Measurements from ENCODE around the gene RABL2B.
"Not testable (repeated sequence)": the region's sequence is repeated elsewhere in the genome, so short reads cannot be mapped to it uniquely, and the experiment has no call there.

Gene RABL2B

GRCh38 chr22:50749302-50750074, 33.9 kb downstream of the RABL2B start:
- in situ Hi-C loops (cut with MboI; ENCODE audit: low sequenced_read_pairs); DNase-seq (ENCODE audit: low spot score in 2 of 2); H3K27me3 ChIP-seq (ENCODE audit: low read depth): not testable (repeated sequence)

GRCh38 chr22:50748630-50749029, 34.8 kb downstream of the RABL2B start:
- H3K4me3 ChIP-seq; H3K9me3 ChIP-seq; H3K27me3 ChIP-seq (ENCODE audit: low read depth); in situ Hi-C loops (cut with MboI; ENCODE audit: low sequenced_read_pairs); H3K4me1 ChIP-seq; DNase-seq (ENCODE audit: low spot score in 2 of 2); H3K36me3 ChIP-seq (replicated peaks): not testable (repeated sequence)

More at GRCh38 chr22:50749302-50750074, 33.9 kb downstream of the RABL2B start:
- H3K4me3 ChIP-seq; H3K36me3 ChIP-seq (replicated peaks); H3K4me1 ChIP-seq; H3K9me3 ChIP-seq: not testable (repeated sequence)

- in situ Hi-C loops (cut with MboI; ENCODE audit: low sequenced_read_pairs); H3K4me3 ChIP-seq; H3K27me3 ChIP-seq (ENCODE audit: low read depth); H3K9me3 ChIP-seq; H3K4me1 ChIP-seq; DNase-seq (ENCODE audit: low spot score in 2 of 2); H3K36me3 ChIP-seq (replicated peaks): not testable (repeated sequence)
Observed at GRCh38 chr22:50747521-50747920, 35.9 kb downstream of the RABL2B start.

- H3K4me1 ChIP-seq; DNase-seq (ENCODE audit: low spot score in 2 of 2); H3K27me3 ChIP-seq (ENCODE audit: low read depth); H3K4me3 ChIP-seq; H3K9me3 ChIP-seq; in situ Hi-C loops (cut with MboI; ENCODE audit: low sequenced_read_pairs); H3K36me3 ChIP-seq (replicated peaks): not testable (repeated sequence)
Observed at GRCh38 chr22:50744424-50744823, 39.0 kb downstream of the RABL2B start.

GRCh38 chr22:50740714-50741113, 42.7 kb downstream of the RABL2B start:
- DNase-seq (ENCODE audit: low spot score in 2 of 2); H3K4me3 ChIP-seq; H3K9me3 ChIP-seq; in situ Hi-C loops (cut with MboI; ENCODE audit: low sequenced_read_pairs); H3K4me1 ChIP-seq; H3K36me3 ChIP-seq (replicated peaks): not testable (repeated sequence)
- H3K27me3 ChIP-seq (ENCODE audit: low read depth): peaks cover 10% of the 10 kb centered on the region; the same call in 1 of the 2 replicates

- in situ Hi-C loops (cut with MboI; ENCODE audit: low sequenced_read_pairs): no loop called here
- Histone ChIP-seq H3K9me3 (no peaks in the 10 kb centered on the region), H3K4me1 (no peaks in the 10 kb centered on the region), H3K36me3 (replicated peaks) (no peaks in the 10 kb centered on the region), H3K4me3 (no peak overlapping the region), H3K27me3 (ENCODE audit: low read depth) (peaks cover 10% of the 10 kb centered on the region; the same call in 1 of the 2 replicates)
- no peak for DNase-seq (ENCODE audit: low spot score in 2 of 2)
Observed at GRCh38 chr22:50739894-50740293, 43.5 kb downstream of the RABL2B start.

- peak in 1 of 2 experiments; percentile 5 for DNase-seq (ENCODE audit: low spot score in 2 of 2)
- H3K4me3 ChIP-seq: no peak overlapping the region
- H3K36me3 ChIP-seq (replicated peaks): no peaks in the 10 kb centered on the region
- peaks cover 10% of the 10 kb centered on the region; the same call in 1 of the 2 replicates for H3K27me3 ChIP-seq (ENCODE audit: low read depth)
- H3K9me3 ChIP-seq: no peaks in the 10 kb centered on the region
- H3K4me1 ChIP-seq: no peaks in the 10 kb centered on the region
- in situ Hi-C loops (cut with MboI; ENCODE audit: low sequenced_read_pairs): no loop called here
Observed at GRCh38 chr22:50739279-50739691, 44.2 kb downstream of the RABL2B start.

GRCh38 chr22:50738649-50739227, 44.7 kb downstream of the RABL2B start:
- H3K9me3 ChIP-seq: no peaks in the 10 kb centered on the region
- no peaks in the 10 kb centered on the region for H3K36me3 ChIP-seq (replicated peaks)
- in situ Hi-C loops (cut with MboI; ENCODE audit: low sequenced_read_pairs): no loop called here
- H3K4me1 ChIP-seq: no peaks in the 10 kb centered on the region
- H3K27me3 ChIP-seq (ENCODE audit: low read depth): peaks cover 10% of the 10 kb centered on the region; the same call in 1 of the 2 replicates
- H3K4me3 ChIP-seq: no peak overlapping the region
- DNase-seq (ENCODE audit: low spot score in 2 of 2): peak in 1 of 2 experiments; percentile 3

- Histone ChIP-seq H3K9me3 (no peaks in the 10 kb centered on the region), H3K4me3 (no peak within 1 kb of the TSS), H3K4me1 (no peaks in the 10 kb centered on the region), H3K27me3 (ENCODE audit: low read depth) (peaks cover 10% of the 10 kb centered on the region; the same call in 1 of the 2 replicates), H3K36me3 (replicated peaks) (no peaks in the 10 kb centered on the region)
- in situ Hi-C loops (cut with MboI; ENCODE audit: low sequenced_read_pairs): no loop called here
- DNase-seq (ENCODE audit: low spot score in 2 of 2): peak in 1 of 2 experiments; percentile 6
Observed at GRCh38 chr22:50737728-50738648, 45.4 kb downstream of the RABL2B start, which contains the start of gene ACR. Gene ACR, plus strand, starts transcription at chr22:50738204. Its CDS starts 32 bp downstream, at chr22:50738236.

- no peak for DNase-seq (ENCODE audit: low spot score in 2 of 2)
- Histone ChIP-seq H3K36me3 (replicated peaks) (no peaks in the 10 kb centered on the region), H3K4me3 (no peak overlapping the region), H3K9me3 (no peaks in the 10 kb centered on the region), H3K27me3 (ENCODE audit: low read depth) (peaks cover 10% of the 10 kb centered on the region; the same call in 1 of the 2 replicates), H3K4me1 (no peaks in the 10 kb centered on the region)
- in situ Hi-C loops (cut with MboI; ENCODE audit: low sequenced_read_pairs): no loop called here
Observed at GRCh38 chr22:50735739-50736030, 47.8 kb downstream of the RABL2B start.

GRCh38 chr22:50734986-50735738, 48.3 kb downstream of the RABL2B start:
- H3K9me3 ChIP-seq: no peaks in the 10 kb centered on the region
- DNase-seq (ENCODE audit: low spot score in 2 of 2): peak in 1 of 2 experiments; percentile 5
- no peak overlapping the region for H3K4me3 ChIP-seq
- in situ Hi-C loops (cut with MboI; ENCODE audit: low sequenced_read_pairs): no loop called here
- H3K27me3 ChIP-seq (ENCODE audit: low read depth): peaks cover 10% of the 10 kb centered on the region; the same call in 1 of the 2 replicates
- no peaks in the 10 kb centered on the region for H3K4me1 ChIP-seq
- no peaks in the 10 kb centered on the region for H3K36me3 ChIP-seq (replicated peaks)

- in situ Hi-C loops (cut with MboI; ENCODE audit: low sequenced_read_pairs): no loop called here
- H3K27me3 ChIP-seq (ENCODE audit: low read depth): peaks cover 10% of the 10 kb centered on the region; the same call in 1 of the 2 replicates
- DNase-seq (ENCODE audit: low spot score in 2 of 2): no peak
- H3K36me3 ChIP-seq (replicated peaks): no peaks in the 10 kb centered on the region
- H3K9me3 ChIP-seq: no peaks in the 10 kb centered on the region
- H3K4me1 ChIP-seq: no peaks in the 10 kb centered on the region
- no peak overlapping the region for H3K4me3 ChIP-seq
Observed at GRCh38 chr22:50734343-50734771, 49.1 kb downstream of the RABL2B start.

Data from HAP-1 (cell line).